Motor neuron (in vitro differentiated cells): ENCODE data around the gene GRIN2A. TPM values are rescaled to one million over a fixed set of nuclear protein-coding genes. Genes with fewer than 3 reads are reported as not detected.

Experiments
- ATAC-seq, 8 experiments: fragments of 200-7000 bp; cut with Tn5 transposase; replicated peaks in 6 of 8; 2 replicates each; pipeline ENCODE4 v1.8.0; 2021; ENCODE audit warnings: mild to moderate bottlenecking in 8 of 8, moderate library complexity in 8 of 8
- H3K27ac ChIP-seq, 2 donors: fragments of 250-450 bp; sonication (Bioruptor Pico); 2 replicates each; pipeline ENCODE4 v1.9.0; 2021; ENCODE audit warnings: antibody characterized with exemption in 2 of 2, mild to moderate bottlenecking in 2 of 2, moderate library complexity in 1 of 2
- H3K4me1 ChIP-seq, 2 donors: fragments of 250-450 bp; sonication (Bioruptor Pico); replicated peaks in 1 of 2; 2 replicates each; pipeline ENCODE4 v1.6.1; 2021; ENCODE audit warnings: antibody characterized with exemption in 2 of 2, mild to moderate bottlenecking in 2 of 2, moderate library complexity in 1 of 2
- H3K4me3 ChIP-seq, 5 donors: fragments of 250-450 bp; sonication (Bioruptor Pico); 2 replicates each; pipeline ENCODE4 v1.9.0; 2021; ENCODE audit warnings: antibody characterized with exemption in 5 of 5, mild to moderate bottlenecking in 5 of 5, moderate library complexity in 4 of 5
- WGBS, 10 experiments: fragments of 450-650 bp; shearing (Covaris generic); methylation state at CpG; one replicate each; pipeline ENCODE4 v1.0.0; 2022; 5-methylcytosine and 5-hydroxymethylcytosine counted together
- in situ Hi-C, 9 experiments: fragments of 400-800 bp; cut with MboI; loops; one replicate each; pipeline ENCODE4 v1.15.0; 2021; ENCODE audit warnings: low sequenced_read_pairs in 9 of 9, low pct_unique_long_range_greater_than_20kb in 2 of 9; ENCODE audit not compliant: unreplicated experiment in 9 of 9
- total RNA-seq, 8 experiments: library from RNA; unstranded; fragments of 300-600 nt; gene quantifications; 2 replicates each; pipeline versions ENCODE4 v1.2.3 to v1.2.4, GENCODE V29; 2022

Gene GRIN2A
- total RNA-seq, 8 experiments from 2014 or later, result 0.14 to 21.2 (median 2.9) TPM

GRCh38 chr16:9845661-9846361 is 336.4 kb downstream of the GRIN2A start:
- ATAC-seq, result no peak
- Histone ChIP-seq H3K4me3 (no peak overlapping the region), H3K4me1 (peaks cover 5 to 13% of the 10 kb centered on the region in 2 donors), H3K27ac (no peak overlapping the region)
- in situ Hi-C loops, result no loop called here
- WGBS, 10 experiments, result 7 to 100% (median 75%) methylated on average over 1 to 3 of the region's 3 CpGs

- ATAC-seq, result no peak
- Histone ChIP-seq H3K4me3 (no peak overlapping the region), H3K4me1 (no peaks in the 10 kb centered on the region), H3K27ac (no peak overlapping the region)
- 0 to 90% (median 49%) methylated on average over 1 to 6 of the region's 6 CpGs; no CpG with 5 or more reads in 2 of the 10 experiments for WGBS, 10 experiments
- in situ Hi-C loops, result no loop called here
Observed at GRCh38 chr16:9844361-9844760, 337.9 kb downstream of the GRIN2A start.

- H3K4me3 ChIP-seq, result no peak overlapping the region
- in situ Hi-C loops, result no loop called here
- H3K27ac ChIP-seq, result no peak overlapping the region
- 49 to 86% (median 79%) methylated on average over 1 to 3 of the region's 3 CpGs; no CpG with 5 or more reads in 3 of the 10 experiments for WGBS, 10 experiments
- no peaks in the 10 kb centered on the region for H3K4me1 ChIP-seq
- no peak for ATAC-seq
Observed at GRCh38 chr16:9843424-9844018, 338.7 kb downstream of the GRIN2A start.

- WGBS, 10 experiments, result 0 to 80% (median 76%) methylated on average over 2 to 4 of the region's 4 CpGs; no CpG with 5 or more reads in 3 of the 10 experiments
- ATAC-seq, result no peak
- no peak overlapping the region for H3K4me3 ChIP-seq
- peaks cover 0 to 10% of the 10 kb centered on the region in 2 donors for H3K4me1 ChIP-seq
- no peak overlapping the region for H3K27ac ChIP-seq
- in situ Hi-C loops, result no loop called here
Observed at GRCh38 chr16:9840761-9841665, 341.2 kb downstream of the GRIN2A start.

GRCh38 chr16:9837481-9837880 is 344.7 kb downstream of the GRIN2A start:
- Histone ChIP-seq H3K27ac (no peak overlapping the region), H3K4me3 (no peak overlapping the region), H3K4me1 (peaks cover 0 to 10% of the 10 kb centered on the region in 2 donors)
- WGBS, 10 experiments, result 17 to 80% (median 43%) methylated on average over 1 to 2 of the region's 2 CpGs; no CpG with 5 or more reads in 1 of the 10 experiments
- no peak for ATAC-seq
- in situ Hi-C loops, result no loop called here

GRCh38 chr16:9836118-9836736 is 346.0 kb downstream of the GRIN2A start:
- H3K27ac ChIP-seq, result no peak overlapping the region
- WGBS, 10 experiments, result 0 to 82% (median 37%) methylated on average over 1 to 9 of the region's 9 CpGs
- H3K4me3 ChIP-seq, result no peak overlapping the region
- ATAC-seq, result no peak
- peaks cover 0 to 10% of the 10 kb centered on the region in 2 donors for H3K4me1 ChIP-seq
- in situ Hi-C loops, result no loop called here

- in situ Hi-C loops, result no loop called here
- Histone ChIP-seq H3K4me1 (peaks cover 24 to 45% of the 10 kb centered on the region in 2 donors), H3K27ac (no peak overlapping the region), H3K4me3 (no peak overlapping the region)
- WGBS, 10 experiments, result 5 to 100% (median 44%) methylated on average over 1 to 4 of the region's 9 CpGs; no CpG with 5 or more reads in 2 of the 10 experiments
- peak in 1 of 8 experiments; percentile 15 for ATAC-seq
Observed at GRCh38 chr16:9827062-9827752, 355.0 kb downstream of the GRIN2A start.

GRCh38 chr16:9826656-9827055 is 355.6 kb downstream of the GRIN2A start:
- ATAC-seq, result no peak
- in situ Hi-C loops, result no loop called here
- Histone ChIP-seq H3K4me1 (peaks cover 24 to 50% of the 10 kb centered on the region in 2 donors), H3K27ac (no peak overlapping the region), H3K4me3 (no peak overlapping the region)
- 0 to 77% (median 7%) methylated on average over 1 to 2 of the region's 2 CpGs; no CpG with 5 or more reads in 2 of the 10 experiments for WGBS, 10 experiments

- Histone ChIP-seq H3K4me1 (peaks cover 42 to 64% of the 10 kb centered on the region in 2 donors), H3K27ac (peak overlapping the region in 1 of 2 donors; percentile 20), H3K4me3 (no peak overlapping the region)
- WGBS, 10 experiments, result 10 to 60% (median 56%) methylated on average over 1 to 8 of the region's 12 CpGs; no CpG with 5 or more reads in 1 of the 10 experiments
- in situ Hi-C loops, result no loop called here
- peak in 5 of 8 experiments; percentile 20 to 71 (median 57) for ATAC-seq
Observed at GRCh38 chr16:9824200-9825068, 357.8 kb downstream of the GRIN2A start.

- no peak for ATAC-seq
- H3K4me1 ChIP-seq, result peaks cover 44 to 70% of the 10 kb centered on the region in 2 donors
- no peak overlapping the region for H3K4me3 ChIP-seq
- H3K27ac ChIP-seq, result no peak overlapping the region
- 15 to 100% (median 57%) methylated on average over 1 to 3 of the region's 3 CpGs; no CpG with 5 or more reads in 2 of the 10 experiments for WGBS, 10 experiments
- in situ Hi-C loops, result no loop called here
Observed at GRCh38 chr16:9823510-9823909, 358.7 kb downstream of the GRIN2A start.

GRCh38 chr16:9821970-9822369 is 360.3 kb downstream of the GRIN2A start:
- ATAC-seq, result no peak
- H3K27ac ChIP-seq, result no peak overlapping the region
- H3K4me1 ChIP-seq, result peaks cover 37 to 60% of the 10 kb centered on the region in 2 donors
- in situ Hi-C loops, result no loop called here
- 8 to 94% (median 41%) methylated on average over 2 to 7 of the region's 7 CpGs; no CpG with 5 or more reads in 1 of the 10 experiments for WGBS, 10 experiments
- H3K4me3 ChIP-seq, result no peak overlapping the region
